NCI-H1105 treated with DMSO at 0.1 percent for 48 hours (cell line): ENCODE measurements around the gene BANF2.
"Not testable (repeated sequence)": the region's sequence is repeated elsewhere in the genome, so short reads cannot be mapped to it uniquely, and the experiment has no call there.

Experiments
- DNase-seq: peaks from one replicate; lab custom pipeline; 2025; lab: John Stamatoyannopoulos, UW

Gene BANF2

DNA sequence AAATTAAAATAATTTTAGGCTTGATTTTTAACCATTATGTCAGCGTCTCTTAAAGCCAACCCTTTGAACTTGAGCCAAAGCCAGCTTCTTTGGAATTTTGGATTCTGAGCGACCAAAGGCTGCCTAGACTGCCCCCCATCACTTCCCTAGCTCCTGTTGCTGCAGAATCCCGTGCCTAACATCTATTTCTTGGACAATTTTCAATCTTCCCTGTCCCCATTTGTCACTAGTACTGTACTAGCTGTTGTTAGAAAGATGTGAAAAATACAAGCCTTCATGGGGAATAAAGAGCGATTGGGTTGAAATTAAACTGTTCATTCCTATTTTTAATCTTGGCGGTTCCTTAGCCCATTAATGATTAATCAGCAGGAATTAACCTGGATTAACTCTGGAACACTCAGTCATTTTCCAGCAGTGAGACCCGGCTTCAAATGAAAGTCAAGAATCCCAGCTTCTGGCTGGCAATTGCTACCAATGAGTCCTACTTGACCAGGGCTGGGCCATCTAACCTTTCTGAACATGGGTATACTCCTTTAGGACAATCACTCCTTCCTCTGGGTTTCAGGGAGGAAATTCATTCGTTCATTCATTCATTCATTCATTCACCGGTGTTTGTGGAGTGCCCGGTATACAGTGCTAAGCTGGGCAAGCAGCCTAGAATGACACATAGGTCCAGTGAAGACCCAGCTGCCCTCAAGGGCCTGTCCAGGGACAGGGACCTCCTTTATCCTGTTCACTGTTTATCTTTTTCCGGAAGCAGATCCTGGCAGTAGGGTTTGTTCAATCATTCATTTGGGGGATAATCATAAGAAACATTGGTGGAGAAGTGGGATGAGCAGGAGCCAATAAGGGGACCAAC is 16.3 kb upstream of the BANF2 start:
- no peak for DNase-seq

DNA sequence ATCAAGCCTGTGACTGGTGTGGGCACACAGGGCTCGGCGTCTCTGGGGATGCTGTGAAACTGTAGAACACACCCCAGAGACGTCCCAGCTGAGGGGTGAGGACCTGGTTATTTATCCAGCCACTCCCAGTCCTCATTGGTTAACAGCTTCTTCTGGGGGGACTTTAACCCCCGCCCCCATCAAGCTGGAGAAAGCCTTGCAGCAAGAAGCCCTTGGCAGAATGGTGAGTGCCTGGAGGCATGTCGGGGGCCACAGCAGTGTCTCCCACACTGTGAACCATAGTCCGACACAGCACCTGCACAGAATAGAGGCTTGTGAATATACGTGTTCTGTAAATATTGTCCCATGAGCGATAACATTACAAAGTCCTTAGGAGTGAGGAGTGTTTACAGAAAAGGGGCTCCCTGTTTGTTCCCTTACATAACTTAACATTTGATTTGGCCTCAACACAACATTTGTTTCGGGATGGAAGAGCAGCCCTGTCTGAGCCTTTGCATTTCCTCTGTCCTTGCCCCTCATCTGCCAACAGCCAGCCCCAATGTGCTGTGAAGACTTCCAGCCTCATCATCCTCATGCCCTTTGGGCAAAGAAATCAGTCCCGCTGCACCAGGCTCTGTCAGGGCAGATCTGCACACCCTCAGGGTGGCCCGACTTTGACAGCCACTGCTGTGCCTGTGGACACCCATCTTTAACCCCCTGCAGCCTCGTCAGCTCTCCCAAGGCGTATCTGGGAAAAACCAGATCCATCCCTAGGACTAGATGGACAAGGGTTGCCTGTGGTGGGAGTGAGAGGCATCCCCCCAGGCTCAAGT is 15.5 kb upstream of the BANF2 start:
- no peak for DNase-seq

DNA sequence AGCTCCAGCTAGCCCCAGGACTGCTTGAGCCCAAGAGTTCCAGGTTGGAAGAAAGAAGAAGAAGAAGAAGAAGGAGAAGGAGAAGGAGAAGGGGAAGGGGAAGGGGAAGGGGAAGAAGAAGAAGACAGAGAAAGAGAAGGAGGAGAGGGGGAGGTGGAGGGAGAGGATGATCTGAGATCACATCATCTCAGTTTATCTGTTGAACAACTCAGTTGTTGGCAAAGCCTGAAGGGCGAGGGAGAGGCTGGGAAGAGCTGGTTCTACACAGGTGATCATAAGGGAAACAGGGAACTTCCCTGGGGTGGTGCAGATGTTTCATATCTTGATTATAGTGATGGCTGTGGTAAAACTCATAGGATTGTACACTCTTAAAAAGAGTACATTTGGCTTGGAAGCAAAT is 14.6 kb upstream of the BANF2 start:
- no peak for DNase-seq

GRCh38 chr20:17687800-17688199 is 12.0 kb upstream of the BANF2 start:
- no peak for DNase-seq

DNA sequence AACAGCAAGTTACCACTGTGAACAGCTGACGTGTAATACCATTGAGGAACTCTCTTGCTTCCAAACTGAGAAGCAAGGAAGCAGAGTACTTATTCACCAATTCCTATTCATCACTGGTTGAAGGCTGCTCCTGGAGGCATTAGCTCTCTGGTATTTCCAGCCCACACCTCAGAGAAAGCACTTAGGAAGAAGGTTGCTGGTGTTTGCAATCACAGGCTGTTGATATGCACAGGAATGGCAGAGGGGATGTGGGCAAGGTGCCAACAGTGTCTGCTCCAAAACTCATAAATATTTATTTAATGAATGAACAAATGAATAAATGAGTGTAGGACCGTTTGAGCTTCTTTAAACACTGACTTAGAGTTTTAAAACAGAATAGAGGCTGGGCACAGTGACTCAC is 10.8 kb upstream of the BANF2 start:
- DNase-seq: no peak

- DNase-seq: no peak
Measured at GRCh38 chr20:17690144-17690543, 9.6 kb upstream of the BANF2 start.

DNA sequence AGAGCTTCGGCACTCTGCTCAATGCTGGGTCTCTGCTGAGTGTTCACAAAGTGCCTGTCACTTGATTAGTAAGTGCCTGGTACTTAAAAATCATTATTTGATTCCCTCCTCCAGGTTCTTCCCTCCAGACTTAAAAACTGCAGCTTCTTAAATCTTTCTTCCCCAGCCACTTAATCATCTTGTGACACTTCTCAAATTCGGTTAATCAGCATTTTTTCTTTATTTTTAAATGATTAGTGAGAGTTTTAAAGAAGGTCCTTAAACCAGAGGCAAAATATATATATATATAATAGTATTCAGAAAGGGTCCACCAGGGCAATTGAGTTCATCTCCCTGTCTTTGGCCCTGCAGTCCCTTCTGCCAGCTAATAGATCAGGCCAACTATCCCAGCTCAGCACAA is 8.0 kb upstream of the BANF2 start:
- DNase-seq: no peak

- no peak for DNase-seq
Measured at GRCh38 chr20:17693444-17694001, 6.2 kb upstream of the BANF2 start.

GRCh38 chr20:17694767-17695166 is 5.0 kb upstream of the BANF2 start:
- no peak for DNase-seq

GRCh38 chr20:17696287-17696686 is 3.5 kb upstream of the BANF2 start:
- no peak for DNase-seq

GRCh38 chr20:17697171-17697570 is 2.6 kb upstream of the BANF2 start:
- DNase-seq: no peak

- DNase-seq: no peak
Measured at GRCh38 chr20:17698384-17698783, 1.4 kb upstream of the BANF2 start.

DNA sequence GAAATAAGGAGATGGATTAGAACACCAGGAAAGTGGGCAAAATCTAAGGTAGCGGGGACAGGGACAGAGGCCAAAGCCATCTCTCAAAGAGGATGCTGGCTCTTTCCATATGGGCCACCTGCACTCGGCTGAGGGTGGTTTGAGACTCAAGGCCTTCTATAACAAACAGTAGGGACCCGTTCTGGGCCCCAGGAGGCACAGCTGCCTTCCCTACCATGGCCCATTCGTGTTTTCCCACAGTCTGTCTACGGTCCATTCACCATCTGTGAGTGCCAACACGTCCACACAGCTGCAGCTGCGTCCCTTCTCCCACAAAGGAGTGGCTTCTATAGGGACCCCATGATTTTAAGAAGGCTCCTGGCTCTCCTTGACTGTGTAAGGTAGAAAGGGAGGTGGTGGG is 871 bp downstream of the BANF2 start:
- no peak for DNase-seq

- DNase-seq: no peak
Measured at GRCh38 chr20:17701826-17702225, 2.1 kb downstream of the BANF2 start.

GRCh38 chr20:17704589-17705317 is 5.0 kb downstream of the BANF2 start:
- no peak for DNase-seq

DNA sequence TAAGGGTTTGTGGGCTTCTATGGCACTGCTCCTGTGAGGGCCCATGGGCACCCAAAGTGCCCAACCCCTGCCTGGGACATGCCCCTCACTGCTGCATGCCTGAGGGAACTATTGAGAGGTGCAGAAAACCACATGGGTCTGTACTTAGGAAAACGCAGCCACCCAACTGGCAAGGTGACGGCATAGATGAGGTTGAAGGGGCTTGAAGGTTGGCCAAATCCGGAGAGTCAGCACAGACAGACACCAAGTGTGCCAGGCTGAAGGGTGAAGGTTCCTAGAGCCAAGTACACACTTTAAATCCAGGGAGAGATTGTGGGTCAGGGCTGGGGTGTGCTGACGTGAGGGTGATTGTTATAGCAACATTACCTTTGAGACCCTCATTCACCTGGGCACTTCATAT is 6.2 kb downstream of the BANF2 start:
- no peak for DNase-seq

- no peak for DNase-seq
Measured at GRCh38 chr20:17706632-17707031, 6.9 kb downstream of the BANF2 start.

GRCh38 chr20:17707951-17708350 is 8.2 kb downstream of the BANF2 start:
- not testable (repeated sequence) for DNase-seq

GRCh38 chr20:17708675-17709360 is 9.1 kb downstream of the BANF2 start:
- no peak for DNase-seq

DNA sequence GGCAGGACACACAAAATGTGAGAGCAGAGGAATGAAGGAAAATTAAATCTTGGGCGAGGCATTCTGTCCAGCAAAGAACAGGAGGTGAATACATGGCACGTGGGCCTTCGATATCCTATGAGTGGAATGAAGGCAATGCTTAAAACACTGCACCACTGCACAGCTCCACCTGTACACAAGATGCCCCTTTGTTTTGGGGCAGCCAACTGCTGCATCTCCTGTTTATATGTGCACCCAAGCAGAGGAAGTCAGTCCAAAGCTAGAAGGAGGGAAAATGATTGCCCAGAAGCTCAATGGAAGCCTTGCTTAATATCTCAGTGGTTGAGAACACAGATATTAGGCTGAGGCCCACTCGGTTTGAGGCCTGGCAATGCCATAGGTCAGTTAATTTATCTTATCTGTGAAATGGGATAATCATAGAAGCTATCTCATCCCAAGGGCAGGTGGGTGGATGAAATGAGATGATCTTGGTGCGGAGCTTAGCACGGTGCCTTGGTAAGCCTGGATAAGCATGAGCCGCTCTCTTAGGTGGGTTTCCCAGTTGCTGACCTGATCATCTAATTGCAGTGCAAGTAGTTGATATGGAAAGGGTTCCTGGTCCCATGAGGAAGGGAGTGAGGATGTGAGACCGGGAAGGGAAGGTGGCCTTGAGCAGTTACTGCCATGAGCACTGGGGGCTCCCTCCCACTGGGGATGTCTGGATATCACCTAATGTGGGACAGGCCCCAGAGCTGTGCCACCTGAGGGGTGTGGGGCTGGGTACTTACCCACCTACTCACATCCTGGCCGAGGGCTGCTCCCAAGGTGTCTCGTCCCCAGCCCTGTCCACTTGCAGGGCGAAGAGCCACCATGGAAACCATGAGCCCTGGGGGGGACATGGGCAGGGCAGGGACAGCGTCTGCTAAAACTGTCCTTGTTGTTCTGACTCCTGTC is 9.9 kb downstream of the BANF2 start:
- DNase-seq: no peak
